NCI-H1092 treated with DMSO at 0.1 percent for 48 hours (cell line): ENCODE data around the gene PHYHIPL.

ENCODE experiments used
- DNase-seq: peaks from one replicate; lab custom pipeline; 2025; lab: John Stamatoyannopoulos, UW

The PHYHIPL gene

GRCh38 chr10:59257224-59257623 is 80.8 kb downstream of the PHYHIPL start:
- DNase-seq = no peak

- peak; percentile 22 for DNase-seq
These were observed 82.4 kb downstream of the PHYHIPL start for GRCh38 chr10:59258890-59259289.

- no peak for DNase-seq
These were observed 88.7 kb downstream of the PHYHIPL start for GRCh38 chr10:59265141-59265540.

- DNase-seq = no peak
These were observed 89.9 kb downstream of the PHYHIPL start for GRCh38 chr10:59266321-59266720.

- no peak for DNase-seq
These were observed 92.0 kb downstream of the PHYHIPL start for GRCh38 chr10:59268460-59268859.

GRCh38 chr10:59269651-59270050 is 93.2 kb downstream of the PHYHIPL start:
- DNase-seq = no peak

- DNase-seq = no peak
These were observed 94.0 kb downstream of the PHYHIPL start for GRCh38 chr10:59270492-59270891.

GRCh38 chr10:59271160-59271559 is 94.7 kb downstream of the PHYHIPL start:
- DNase-seq = no peak

GRCh38 chr10:59272061-59272460 is 95.6 kb downstream of the PHYHIPL start:
- no peak for DNase-seq

GRCh38 chr10:59273445-59273844 is 97.0 kb downstream of the PHYHIPL start:
- no peak for DNase-seq

- no peak for DNase-seq
These were observed 99.7 kb downstream of the PHYHIPL start for GRCh38 chr10:59276133-59276532.

GRCh38 chr10:59276919-59277318 is 100.5 kb downstream of the PHYHIPL start:
- no peak for DNase-seq

GRCh38 chr10:59279476-59279875 is 103.0 kb downstream of the PHYHIPL start:
- no peak for DNase-seq

GRCh38 chr10:59279991-59280505 is 103.6 kb downstream of the PHYHIPL start:
- DNase-seq = no peak

GRCh38 chr10:59281861-59282260 is 105.4 kb downstream of the PHYHIPL start:
- no peak for DNase-seq

GRCh38 chr10:59283456-59284091 is 107.1 kb downstream of the PHYHIPL start:
- DNase-seq = no peak

- no peak for DNase-seq
These were observed 107.9 kb downstream of the PHYHIPL start for GRCh38 chr10:59284118-59284975.

- no peak for DNase-seq
These were observed 108.6 kb downstream of the PHYHIPL start for GRCh38 chr10:59285073-59285472.

GRCh38 chr10:59285848-59286247 is 109.4 kb downstream of the PHYHIPL start:
- no peak for DNase-seq

GRCh38 chr10:59287587-59288255 is 111.3 kb downstream of the PHYHIPL start:
- DNase-seq = no peak

- DNase-seq = no peak
These were observed 113.4 kb downstream of the PHYHIPL start for GRCh38 chr10:59289853-59290252.

GRCh38 chr10:59290448-59290847 is 114.0 kb downstream of the PHYHIPL start:
- DNase-seq = no peak
